Measurements from ENCODE around the gene TMEM132D. TPM values are rescaled to one million over a fixed set of nuclear protein-coding genes. Genes with fewer than 3 reads are reported as not detected.

TMEM132D gene
- polyA plus RNA-seq, 1 donor from 2014 or later, result 1.3 TPM

DNA sequence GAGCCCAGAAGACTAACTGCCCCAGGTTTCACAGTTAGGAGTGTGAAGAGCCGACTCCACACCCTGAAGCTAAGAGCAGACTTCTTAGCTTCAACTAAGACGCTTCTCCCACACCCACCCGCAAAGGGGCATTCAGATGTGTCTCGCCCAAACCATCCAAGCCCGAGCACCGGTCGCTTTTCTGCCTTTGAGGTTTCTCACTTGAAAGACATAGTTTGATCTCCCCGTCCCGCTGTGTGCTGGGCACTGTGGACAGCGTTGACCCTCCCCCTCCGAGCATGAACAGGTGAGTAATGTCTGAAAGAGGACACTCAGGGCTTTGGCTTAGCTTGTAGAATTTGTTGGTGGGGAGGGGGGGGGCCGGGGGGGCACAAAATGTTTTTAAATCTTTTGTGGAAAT, 123.8 kb downstream of the TMEM132D start:
- no peaks in the 10 kb centered on the region for H3K9me2 ChIP-seq (ENCODE audit: insufficient read depth, low read length)
- TF ChIP-seq SMC3 (conservative IDR thresholded peaks at IDR 0.05; ENCODE audit: poor library complexity) (no peak), MXI1 (conservative IDR thresholded peaks at IDR 0.05; ENCODE audit: poor library complexity, severe bottlenecking) (no peak), EP300 (conservative IDR thresholded peaks at IDR 0.05; ENCODE audit: poor library complexity, severe bottlenecking) (no peak), RAD21 (conservative IDR thresholded peaks at IDR 0.05) (no peak), POLR2AphosphoS5 (IDR thresholded peaks at IDR 0.05) (no peak), EZH2 (IDR thresholded peaks at IDR 0.05; ENCODE audit: borderline replicate concordance, insufficient read depth, low read length, poor library complexity, severe bottlenecking) (no peak), TAF1 (IDR thresholded peaks at IDR 0.05; ENCODE audit: low read depth) (no peak)
- TF ChIP-seq, protein P1, sequence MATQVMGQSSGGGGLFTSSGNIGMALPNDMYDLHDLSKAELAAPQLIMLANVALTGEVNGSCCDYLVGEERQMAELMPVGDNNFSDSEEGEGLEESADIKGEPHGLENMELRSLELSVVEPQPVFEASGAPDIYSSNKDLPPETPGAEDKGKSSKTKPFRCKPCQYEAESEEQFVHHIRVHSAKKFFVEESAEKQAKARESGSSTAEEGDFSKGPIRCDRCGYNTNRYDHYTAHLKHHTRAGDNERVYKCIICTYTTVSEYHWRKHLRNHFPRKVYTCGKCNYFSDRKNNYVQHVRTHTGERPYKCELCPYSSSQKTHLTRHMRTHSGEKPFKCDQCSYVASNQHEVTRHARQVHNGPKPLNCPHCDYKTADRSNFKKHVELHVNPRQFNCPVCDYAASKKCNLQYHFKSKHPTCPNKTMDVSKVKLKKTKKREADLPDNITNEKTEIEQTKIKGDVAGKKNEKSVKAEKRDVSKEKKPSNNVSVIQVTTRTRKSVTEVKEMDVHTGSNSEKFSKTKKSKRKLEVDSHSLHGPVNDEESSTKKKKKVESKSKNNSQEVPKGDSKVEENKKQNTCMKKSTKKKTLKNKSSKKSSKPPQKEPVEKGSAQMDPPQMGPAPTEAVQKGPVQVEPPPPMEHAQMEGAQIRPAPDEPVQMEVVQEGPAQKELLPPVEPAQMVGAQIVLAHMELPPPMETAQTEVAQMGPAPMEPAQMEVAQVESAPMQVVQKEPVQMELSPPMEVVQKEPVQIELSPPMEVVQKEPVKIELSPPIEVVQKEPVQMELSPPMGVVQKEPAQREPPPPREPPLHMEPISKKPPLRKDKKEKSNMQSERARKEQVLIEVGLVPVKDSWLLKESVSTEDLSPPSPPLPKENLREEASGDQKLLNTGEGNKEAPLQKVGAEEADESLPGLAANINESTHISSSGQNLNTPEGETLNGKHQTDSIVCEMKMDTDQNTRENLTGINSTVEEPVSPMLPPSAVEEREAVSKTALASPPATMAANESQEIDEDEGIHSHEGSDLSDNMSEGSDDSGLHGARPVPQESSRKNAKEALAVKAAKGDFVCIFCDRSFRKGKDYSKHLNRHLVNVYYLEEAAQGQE (IDR thresholded peaks at IDR 0.05; ENCODE audit: borderline replicate concordance), result no peak
- TF ChIP-seq, protein P2, sequence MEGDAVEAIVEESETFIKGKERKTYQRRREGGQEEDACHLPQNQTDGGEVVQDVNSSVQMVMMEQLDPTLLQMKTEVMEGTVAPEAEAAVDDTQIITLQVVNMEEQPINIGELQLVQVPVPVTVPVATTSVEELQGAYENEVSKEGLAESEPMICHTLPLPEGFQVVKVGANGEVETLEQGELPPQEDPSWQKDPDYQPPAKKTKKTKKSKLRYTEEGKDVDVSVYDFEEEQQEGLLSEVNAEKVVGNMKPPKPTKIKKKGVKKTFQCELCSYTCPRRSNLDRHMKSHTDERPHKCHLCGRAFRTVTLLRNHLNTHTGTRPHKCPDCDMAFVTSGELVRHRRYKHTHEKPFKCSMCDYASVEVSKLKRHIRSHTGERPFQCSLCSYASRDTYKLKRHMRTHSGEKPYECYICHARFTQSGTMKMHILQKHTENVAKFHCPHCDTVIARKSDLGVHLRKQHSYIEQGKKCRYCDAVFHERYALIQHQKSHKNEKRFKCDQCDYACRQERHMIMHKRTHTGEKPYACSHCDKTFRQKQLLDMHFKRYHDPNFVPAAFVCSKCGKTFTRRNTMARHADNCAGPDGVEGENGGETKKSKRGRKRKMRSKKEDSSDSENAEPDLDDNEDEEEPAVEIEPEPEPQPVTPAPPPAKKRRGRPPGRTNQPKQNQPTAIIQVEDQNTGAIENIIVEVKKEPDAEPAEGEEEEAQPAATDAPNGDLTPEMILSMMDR (IDR thresholded peaks at IDR 0.05; ENCODE audit: poor library complexity, severe bottlenecking), result no peak
- H3K4me3 ChIP-seq (ENCODE audit: low read length), result no peak overlapping the region
- H3F3A ChIP-seq (ENCODE audit: insufficient read depth, low read length, poor library complexity, severe bottlenecking), result no peaks in the 10 kb centered on the region
- no peaks in the 10 kb centered on the region for H4K20me1 ChIP-seq (ENCODE audit: insufficient read depth)
- no peak overlapping the region for H3K4me2 ChIP-seq (ENCODE audit: low read length)
- H3K27me3 ChIP-seq (ENCODE audit: insufficient read depth, low read depth, low read length), result no peaks in the 10 kb centered on the region
- H2AFZ ChIP-seq (ENCODE audit: low read depth, low read length), result no peak overlapping the region
- no peaks in the 10 kb centered on the region for H3K79me2 ChIP-seq (replicated peaks; ENCODE audit: insufficient read depth, low read length)
- no peaks in the 10 kb centered on the region for H3K36me3 ChIP-seq (ENCODE audit: insufficient read depth, low read length)
- H3K27ac ChIP-seq (ENCODE audit: low read length), result no peak overlapping the region
- H3K9me3 ChIP-seq (ENCODE audit: low read length), result no peaks in the 10 kb centered on the region
- H3K9ac ChIP-seq (ENCODE audit: low read length), result no peak overlapping the region

DNA sequence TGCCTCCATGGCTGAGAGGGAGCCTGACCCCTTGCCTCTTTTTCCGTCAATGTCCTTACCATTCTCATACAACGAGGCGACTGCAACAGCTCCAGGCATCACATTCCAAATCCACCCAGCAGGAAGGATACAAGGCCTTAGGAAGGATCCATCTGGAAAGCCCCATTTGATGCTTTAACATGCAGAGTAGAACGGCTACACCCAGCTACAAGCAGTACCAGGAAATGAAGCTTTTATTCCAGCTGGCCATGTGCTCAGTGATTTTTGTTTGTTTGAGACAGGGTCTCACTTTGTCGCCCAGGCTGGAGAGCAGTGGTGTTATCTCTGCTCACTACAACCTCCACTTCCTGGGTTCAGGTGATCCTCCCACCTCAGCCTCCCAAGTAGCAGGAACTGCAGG, 124.8 kb downstream of the TMEM132D start:
- TF ChIP-seq, protein P1 (IDR thresholded peaks at IDR 0.05; ENCODE audit: borderline replicate concordance), result no peak
- no peak for TF ChIP-seq EZH2 (IDR thresholded peaks at IDR 0.05; ENCODE audit: borderline replicate concordance, insufficient read depth, low read length, poor library complexity, severe bottlenecking)
- no peak for TF ChIP-seq MXI1 (conservative IDR thresholded peaks at IDR 0.05; ENCODE audit: poor library complexity, severe bottlenecking)
- no peak for TF ChIP-seq POLR2AphosphoS5 (IDR thresholded peaks at IDR 0.05)
- TF ChIP-seq, protein P2 (IDR thresholded peaks at IDR 0.05; ENCODE audit: poor library complexity, severe bottlenecking), result no peak
- no peak for TF ChIP-seq RAD21 (conservative IDR thresholded peaks at IDR 0.05)
- TF ChIP-seq EP300 (conservative IDR thresholded peaks at IDR 0.05; ENCODE audit: poor library complexity, severe bottlenecking), result no peak
- no peak for TF ChIP-seq SMC3 (conservative IDR thresholded peaks at IDR 0.05; ENCODE audit: poor library complexity)
- TF ChIP-seq TAF1 (IDR thresholded peaks at IDR 0.05; ENCODE audit: low read depth), result no peak
- Histone ChIP-seq H3K4me3 (ENCODE audit: low read length) (no peak overlapping the region), H3K9me2 (ENCODE audit: insufficient read depth, low read length) (no peaks in the 10 kb centered on the region), H4K20me1 (ENCODE audit: insufficient read depth) (no peaks in the 10 kb centered on the region), H3K27ac (ENCODE audit: low read length) (no peak overlapping the region), H3K27me3 (ENCODE audit: insufficient read depth, low read depth, low read length) (no peaks in the 10 kb centered on the region), H3F3A (ENCODE audit: insufficient read depth, low read length, poor library complexity, severe bottlenecking) (no peaks in the 10 kb centered on the region), H2AFZ (ENCODE audit: low read depth, low read length) (no peak overlapping the region), H3K36me3 (ENCODE audit: insufficient read depth, low read length) (no peaks in the 10 kb centered on the region), H3K79me2 (replicated peaks; ENCODE audit: insufficient read depth, low read length) (no peaks in the 10 kb centered on the region), H3K9me3 (ENCODE audit: low read length) (no peaks in the 10 kb centered on the region), H3K4me2 (ENCODE audit: low read length) (no peak overlapping the region), H3K9ac (ENCODE audit: low read length) (no peak overlapping the region)

Measured in neural cell (in vitro differentiated cells).